Stimulated activated CD8-positive, alpha-beta memory T cell treated with anti-CD3 and anti-CD28 coated beads, Interleukin-7, amount 100 ng/mL, for 4 hours (primary cell): ENCODE measurements around the gene OSBPL10.

ENCODE experiments used
- DNase-seq, 2 donors: peaks; one replicate each; pipeline ENCODE4 v3.0.0-alpha.2; 2020; ENCODE audit warnings: low read depth in 2 of 2

OSBPL10 gene

GRCh38 chr3:31959951-31960792, 20.9 kb downstream of the OSBPL10 start:
- no peak for DNase-seq

GRCh38 chr3:31959251-31959650, 21.8 kb downstream of the OSBPL10 start:
- no peak for DNase-seq

- no peak for DNase-seq
These were observed 22.3 kb downstream of the OSBPL10 start for GRCh38 chr3:31958701-31959152.

GRCh38 chr3:31957106-31957505, 24.0 kb downstream of the OSBPL10 start:
- no peak for DNase-seq

- no peak for DNase-seq
These were observed 25.5 kb downstream of the OSBPL10 start for GRCh38 chr3:31955581-31955980.

- no peak for DNase-seq
These were observed 27.4 kb downstream of the OSBPL10 start for GRCh38 chr3:31953636-31954035.

- no peak for DNase-seq
These were observed 28.0 kb downstream of the OSBPL10 start for GRCh38 chr3:31953091-31953490.

GRCh38 chr3:31952205-31952604, 28.9 kb downstream of the OSBPL10 start:
- no peak for DNase-seq

GRCh38 chr3:31948280-31948679, 32.8 kb downstream of the OSBPL10 start:
- no peak for DNase-seq

GRCh38 chr3:31947671-31948091, 33.4 kb downstream of the OSBPL10 start:
- no peak for DNase-seq

- no peak for DNase-seq
These were observed 33.9 kb downstream of the OSBPL10 start for GRCh38 chr3:31947162-31947561.

GRCh38 chr3:31946484-31947081, 34.5 kb downstream of the OSBPL10 start:
- DNase-seq = no peak

GRCh38 chr3:31945738-31946052, 35.4 kb downstream of the OSBPL10 start:
- DNase-seq = no peak

GRCh38 chr3:31943041-31943440, 38.0 kb downstream of the OSBPL10 start:
- DNase-seq = no peak

- DNase-seq = no peak
These were observed 38.6 kb downstream of the OSBPL10 start for GRCh38 chr3:31942446-31942845.

- DNase-seq = no peak
These were observed 43.8 kb downstream of the OSBPL10 start for GRCh38 chr3:31937225-31937624.

- no peak for DNase-seq
These were observed 44.5 kb downstream of the OSBPL10 start for GRCh38 chr3:31936420-31937060.

- no peak for DNase-seq
These were observed 46.2 kb downstream of the OSBPL10 start for GRCh38 chr3:31934866-31935265.

- DNase-seq = no peak
These were observed 47.0 kb downstream of the OSBPL10 start for GRCh38 chr3:31934018-31934417.

- no peak for DNase-seq
These were observed 48.1 kb downstream of the OSBPL10 start for GRCh38 chr3:31932990-31933389.

GRCh38 chr3:31929826-31930502, 51.1 kb downstream of the OSBPL10 start:
- no peak for DNase-seq

- no peak for DNase-seq
These were observed 53.3 kb downstream of the OSBPL10 start for GRCh38 chr3:31927811-31928210.
